Uterus (tissue), 2 donors: ENCODE results near the gene ZMYND19.

Source experiments
- CTCF ChIP-seq, 4 experiments: fragments of 200-600 bp in 2 of 4; fragments of 450-650 bp in 2 of 4; sonication (generic) in 2 of 4; IDR thresholded peaks; one replicate each; pipeline ENCODE4 v1.5.1; 2016 to 2019; ENCODE audit warnings: antibody characterized with exemption in 4 of 4, mild to moderate bottlenecking in 2 of 4, moderate library complexity in 1 of 4
- POLR2A ChIP-seq, 2 donors: fragments of 450-650 bp; IDR thresholded peaks; one replicate each; pipeline ENCODE4 v1.6.1; 2016; ENCODE audit warnings: antibody characterized with exemption in 2 of 2, mild to moderate bottlenecking in 1 of 2, moderate library complexity in 1 of 2

- TF ChIP-seq CTCF (IDR thresholded peaks at IDR 0.05) (no peak), POLR2A (IDR thresholded peaks at IDR 0.05) (no peak)
Observed at GRCh38 chr9:137602661-137603060, 12.3 kb upstream of the ZMYND19 start.
